IMR-90 (cell line): ENCODE data around the gene AIF1. TPM values are rescaled to one million over a fixed set of nuclear protein-coding genes. Genes with fewer than 3 reads are reported as not detected.

Source experiments
- ATAC-seq: fragments of 200-7000 bp; cut with Tn5 transposase; 2 replicates; pipeline ENCODE4 v1.9.1; 2020; ENCODE audit warnings: low read depth, mild to moderate bottlenecking, moderate library complexity
- BruUV-seq: library from RNA; stranded (reverse); fragments of 400-500 nt; replicated peaks from 2 replicates; lab custom pipeline; 2021; lab: Mats Ljungman, UMichigan
- CTCF ChIA-PET: fragments of 300-600 bp; formaldehyde crosslinking; extraction: SDS; loops from one replicate; lab custom pipeline; 2021; ENCODE audit warnings: antibody characterized with exemption; lab: Yijun Ruan, JAX
- POLR2A ChIA-PET: fragments of 300-600 bp; sonication (Branson Sonifier 250); formaldehyde crosslinking; loops from one replicate; lab custom pipeline; 2022; ENCODE audit warnings: antibody characterized with exemption; ENCODE audit not compliant: unreplicated experiment; lab: Charles Lee
- DNase-seq: peaks from one replicate; pipeline ENCODE4 v3.0.0; 2013
- H2AFZ ChIP-seq: replicated peaks from 2 replicates; pipeline ENCODE3; 2013; ENCODE audit warnings: low read length, mild to moderate bottlenecking; ENCODE audit not compliant: poor library complexity
- H2AK5ac ChIP-seq: 2 replicates; pipeline ENCODE4 v1.6.1; 2013; ENCODE audit warnings: low read depth, low read length, inconsistent platforms
- H2AK9ac ChIP-seq: replicated peaks from 2 replicates; pipeline ENCODE3; 2013; ENCODE audit warnings: mild to moderate bottlenecking, low read depth, low read length, moderate library complexity; ENCODE audit not compliant: poor library complexity
- H2BK120ac ChIP-seq: 2 replicates; pipeline ENCODE4 v1.6.1; 2013; ENCODE audit warnings: low read depth, low read length, inconsistent platforms
- H2BK15ac ChIP-seq: 3 replicates; pipeline ENCODE4 v1.6.1; 2013; ENCODE audit warnings: low read depth, low read length, inconsistent platforms
- H2BK20ac ChIP-seq: 2 replicates; pipeline ENCODE4 v1.6.1; 2013; ENCODE audit warnings: low read depth, mild to moderate bottlenecking, inconsistent platforms, low read length, moderate library complexity
- H2BK5ac ChIP-seq: 2 replicates; pipeline ENCODE4 v1.6.1; 2013; ENCODE audit warnings: mild to moderate bottlenecking, low read depth, low read length, inconsistent platforms; ENCODE audit not compliant: poor library complexity, severe bottlenecking
- H3K14ac ChIP-seq: replicated peaks from 2 replicates; pipeline ENCODE4 v1.6.1; 2013; ENCODE audit warnings: low read depth, low read length, inconsistent platforms
- H3K18ac ChIP-seq: 2 replicates; pipeline ENCODE4 v1.6.1; 2013; ENCODE audit warnings: low read depth, low read length, control low read depth
- H3K23ac ChIP-seq: 2 replicates; pipeline ENCODE4 v1.6.1; 2013; ENCODE audit warnings: low read depth, low read length, inconsistent platforms
- H3K27ac ChIP-seq: 2 replicates; pipeline ENCODE4 v1.5.1; 2013; ENCODE audit warnings: mild to moderate bottlenecking, control low read depth, low read length; ENCODE audit not compliant: insufficient read depth
- H3K27me3 ChIP-seq: 2 replicates; pipeline ENCODE4 v1.6.1; 2013; ENCODE audit warnings: low read length; ENCODE audit not compliant: control insufficient read depth, insufficient read depth
- H3K36me3 ChIP-seq: 2 replicates; pipeline ENCODE4 v1.6.1; 2013; ENCODE audit warnings: low read length, mixed read lengths; ENCODE audit not compliant: control insufficient read depth, insufficient read depth
- H3K4ac ChIP-seq: 2 replicates; pipeline ENCODE4 v1.6.1; 2013; ENCODE audit warnings: low read depth, low read length, inconsistent platforms
- H3K4me1 ChIP-seq: 2 replicates; pipeline ENCODE4 v1.6.1; 2013; ENCODE audit warnings: low read length, mixed read lengths; ENCODE audit not compliant: control insufficient read depth, insufficient read depth
- H3K4me2 ChIP-seq: 2 replicates; pipeline ENCODE4 v1.6.1; 2013; ENCODE audit warnings: low read depth, mild to moderate bottlenecking, control low read depth, low read length, moderate library complexity
- H3K4me3 ChIP-seq: 2 replicates; pipeline ENCODE4 v1.5.1; 2013; ENCODE audit warnings: low read depth, mild to moderate bottlenecking, control low read depth, low read length, moderate library complexity; ENCODE audit not compliant: insufficient read depth
- H3K56ac ChIP-seq: 2 replicates; pipeline ENCODE4 v1.6.1; 2013; ENCODE audit warnings: low read length, inconsistent platforms; ENCODE audit not compliant: insufficient read depth; ENCODE audit errors: extremely low read depth
- H3K79me1 ChIP-seq, 2 experiments: 2 replicates each; pipeline ENCODE4 v1.6.1; 2013; ENCODE audit warnings: low read length in 2 of 2, inconsistent platforms in 1 of 2, low read depth in 1 of 2
- H3K9ac ChIP-seq: 2 replicates; pipeline ENCODE4 v1.6.1; 2013; ENCODE audit warnings: low read depth, low read length, control low read depth
- H3K9me1 ChIP-seq: 2 replicates; pipeline ENCODE4 v1.6.1; 2013; ENCODE audit warnings: low read length, inconsistent platforms; ENCODE audit not compliant: insufficient read depth
- H3K9me3 ChIP-seq: 2 replicates; pipeline ENCODE4 v1.6.1; 2013; ENCODE audit warnings: low read length; ENCODE audit not compliant: control insufficient read depth, insufficient read depth
- H4K20me1 ChIP-seq: 2 replicates; pipeline ENCODE4 v1.6.1; 2013; ENCODE audit warnings: low read length, inconsistent platforms; ENCODE audit not compliant: insufficient read depth
- H4K5ac ChIP-seq: 2 replicates; pipeline ENCODE4 v1.6.1; 2013; ENCODE audit warnings: mild to moderate bottlenecking, low read depth, low read length, control low read depth
- H4K8ac ChIP-seq, 2 experiments: 2 replicates each; pipeline ENCODE4 v1.6.1; 2013; ENCODE audit warnings: low read depth in 2 of 2, low read length in 2 of 2, control low read depth in 1 of 2, inconsistent platforms in 1 of 2
- H4K91ac ChIP-seq: 2 replicates; pipeline ENCODE4 v1.6.1; 2013; ENCODE audit warnings: low read depth, low read length, inconsistent platforms; ENCODE audit not compliant: insufficient read depth
- BHLHE40 ChIP-seq: fragments of 150-350 bp; IDR thresholded peaks from 2 replicates; pipeline ENCODE4 v1.6.1; 2016; ENCODE audit warnings: mild to moderate bottlenecking, low read depth, low read length
- CEBPB ChIP-seq: IDR thresholded peaks from 2 replicates; pipeline ENCODE4 v1.6.1; 2012; ENCODE audit warnings: low read depth, low read length, improper control_type of control experiment
- CHD1 ChIP-seq: IDR thresholded peaks from 2 replicates; pipeline ENCODE4 v1.6.1; 2012; ENCODE audit warnings: low read depth, low read length, improper control_type of control experiment
- CTCF ChIP-seq: conservative IDR thresholded peaks from 2 replicates; pipeline ENCODE4 v1.5.1; 2012; ENCODE audit warnings: mild to moderate bottlenecking, low read depth, low read length, improper control_type of control experiment
- ELK1 ChIP-seq: fragments of 150-350 bp; IDR thresholded peaks from 2 replicates; pipeline ENCODE4 v1.6.1; 2016; ENCODE audit warnings: low read depth, mild to moderate bottlenecking, low read length, moderate library complexity, borderline replicate concordance
- FOS ChIP-seq: fragments of 150-350 bp; IDR thresholded peaks from 2 replicates; pipeline ENCODE4 v1.6.1; 2016; ENCODE audit warnings: low read depth, low read length
- MAFK ChIP-seq: IDR thresholded peaks from 2 replicates; pipeline ENCODE4 v1.6.1; 2012; ENCODE audit warnings: low read depth, low read length, improper control_type of control experiment
- MAZ ChIP-seq: IDR thresholded peaks from 2 replicates; pipeline ENCODE4 v1.6.1; 2012; ENCODE audit warnings: low read depth, mild to moderate bottlenecking, low read length, improper control_type of control experiment, moderate library complexity, borderline replicate concordance
- MXI1 ChIP-seq: IDR thresholded peaks from 2 replicates; pipeline ENCODE4 v1.6.1; 2012; ENCODE audit warnings: low read depth, mild to moderate bottlenecking, low read length, moderate library complexity, borderline replicate concordance
- NFE2L2 ChIP-seq: fragments of 150-350 bp; IDR thresholded peaks from 2 replicates; pipeline ENCODE4 v1.6.1; 2016; ENCODE audit warnings: low read depth, mild to moderate bottlenecking, low read length
- POLR2A ChIP-seq: IDR thresholded peaks from 2 replicates; pipeline ENCODE4 v1.6.1; 2012; ENCODE audit warnings: mild to moderate bottlenecking, low read depth, low read length
- RAD21 ChIP-seq: IDR thresholded peaks from 2 replicates; pipeline ENCODE4 v1.6.1; 2012; ENCODE audit warnings: low read length, improper control_type of control experiment
- RCOR1 ChIP-seq: IDR thresholded peaks from 2 replicates; pipeline ENCODE4 v1.6.1; 2012; ENCODE audit warnings: mild to moderate bottlenecking, low read length, improper control_type of control experiment; ENCODE audit not compliant: insufficient replicate concordance
- RFX5 ChIP-seq: IDR thresholded peaks from 2 replicates; pipeline ENCODE4 v1.8.0; 2012; ENCODE audit warnings: low read depth, mild to moderate bottlenecking, low read length, moderate library complexity
- SMC3 ChIP-seq: fragments of 150-350 bp; IDR thresholded peaks from 2 replicates; pipeline ENCODE4 v1.6.1; 2016; ENCODE audit warnings: low read depth, mild to moderate bottlenecking, antibody characterized with exemption, low read length, moderate library complexity
- USF2 ChIP-seq: fragments of 150-350 bp; IDR thresholded peaks from 2 replicates; pipeline ENCODE4 v1.6.1; 2017; ENCODE audit warnings: mild to moderate bottlenecking, antibody characterized with exemption, low read length, low read depth
- WGBS, 2 experiments: methylation state at CpG; one replicate each; pipeline versions ENCODE4 v1.1.5 to v1.1.7; 2013; ENCODE audit warnings: missing lambda C conversion rate in 2 of 2; ENCODE audit not compliant: insufficient read length in 1 of 2; ENCODE audit errors: extremely low coverage in 2 of 2; 5-methylcytosine and 5-hydroxymethylcytosine counted together
- dilution Hi-C: fragments of 300-500 bp; cut with HindIII; formaldehyde crosslinking; loops from one replicate; pipeline ENCODE4 v1.14.3; 2018; ENCODE audit warnings: low sequenced_read_pairs; ENCODE audit not compliant: unreplicated experiment
- in situ Hi-C: fragments of 300-500 bp; cut with MboI; formaldehyde crosslinking; loops from 3 replicates; pipeline ENCODE4 v1.14.3; 2019; ENCODE audit warnings: low sequenced_read_pairs, inconsistent platforms, mixed read lengths
- intact Hi-C: fragments of 100-400 bp; cut with micrococcal nuclease; formaldehyde crosslinking; loops from 2 replicates; pipeline ENCODE4 v1.10.0; 2022
- polyA plus RNA-seq, 3 experiments: library from polyadenylated mRNA; depleted of rRNA; stranded (reverse); fragments of >200 nt; gene quantifications; 2 replicates each; pipeline ENCODE4 v1.2.3, GENCODE V29; 2012; ENCODE audit warnings: low replicate concordance in 1 of 3
- total RNA-seq: library from RNA; depleted of rRNA; stranded (reverse); fragments of >200 nt; gene quantifications from 2 replicates; pipeline ENCODE4 v1.2.3, GENCODE V29; 2012

AIF1 gene
- total and polyA plus RNA-seq, 2 of the 4 experiments (the other 2 are of a cell fraction): not detected

GRCh38 chr6:31568537-31568961 lies 46.5 kb upstream of the AIF1 start:
- Histone ChIP-seq H3K4me2 (no peak overlapping the region), H2BK5ac (no peak overlapping the region), H3K4me1 (no peaks in the 10 kb centered on the region; the same call in 1 of the 2 replicates), H2AFZ (peak overlapping the region; percentile 33), H2BK120ac (no peak overlapping the region), H4K5ac (no peak overlapping the region), H3K4me3 (no peak overlapping the region), H2BK15ac (no peak overlapping the region), H3K9ac (no peak overlapping the region), H3K14ac (no peak overlapping the region), H2AK9ac (no peak overlapping the region), H3K9me3 (no peaks in the 10 kb centered on the region), H4K20me1 (no peaks in the 10 kb centered on the region), H2BK20ac (no peak overlapping the region), H3K79me1 (no peaks in the 10 kb centered on the region), H4K91ac (no peak overlapping the region), H3K23ac (no peak overlapping the region), H3K9me1 (no peaks in the 10 kb centered on the region), H3K36me3 (no peaks in the 10 kb centered on the region), H3K27me3 (peaks cover 26% of the 10 kb centered on the region), H3K4ac (no peak overlapping the region), H3K18ac (no peak overlapping the region), H4K8ac (no peak overlapping the region), H2AK5ac (no peak overlapping the region), H3K27ac (no peak overlapping the region), H3K56ac (no peak overlapping the region)
- no peak for ATAC-seq
- intact Hi-C loops: no loop called here
- no peak for DNase-seq
- CTCF ChIA-PET: interaction anchor here (1.0 to 1.2 kb wide), 2 partner anchors 30 kb away, joined by 3 to 4 read pairs; no protein-coding TSS in a partner anchor
- BruUV-seq: no TSS peak
- POLR2A ChIA-PET: no interaction called here
- TF ChIP-seq SMC3: no peak
- no peak for TF ChIP-seq CHD1
- TF ChIP-seq CEBPB: no peak
- TF ChIP-seq USF2: no peak
- no peak for TF ChIP-seq NFE2L2
- no peak for TF ChIP-seq RFX5
- TF ChIP-seq ELK1: no peak
- TF ChIP-seq MXI1: no peak
- TF ChIP-seq FOS: no peak
- no peak for TF ChIP-seq CTCF
- TF ChIP-seq MAZ: no peak
- no peak for TF ChIP-seq MAFK
- TF ChIP-seq POLR2A: no peak
- no peak for TF ChIP-seq RCOR1
- no peak for TF ChIP-seq BHLHE40
- no peak for TF ChIP-seq RAD21
- WGBS, 2 experiments: 71% methylated on average over 3 of the region's 3 CpGs; no CpG with 5 or more reads in 1 of the 2 experiments
- in situ Hi-C loops: no loop called here
- dilution Hi-C loops: no loop called here
